Glomerular visceral epithelial cell (primary cell): ENCODE measurements around the gene NOL7.

Experiments used
- DNase-seq: peaks from one replicate; pipeline ENCODE4 v3.0.0-alpha.2; 2016; ENCODE audit errors: extremely low spot score

NOL7 gene

GRCh38 chr6:13597073-13597472, 18.1 kb upstream of the NOL7 start:
- DNase-seq: no peak

GRCh38 chr6:13600036-13600435, 15.1 kb upstream of the NOL7 start:
- no peak for DNase-seq

GRCh38 chr6:13604135-13604534, 11.0 kb upstream of the NOL7 start:
- no peak for DNase-seq

GRCh38 chr6:13604546-13605416, 10.4 kb upstream of the NOL7 start:
- DNase-seq: no peak

- no peak for DNase-seq
These were observed 9.5 kb upstream of the NOL7 start for GRCh38 chr6:13605634-13606033.

GRCh38 chr6:13611715-13612114, 3.4 kb upstream of the NOL7 start:
- no peak for DNase-seq

- DNase-seq: no peak
These were observed 2.0 kb upstream of the NOL7 start for GRCh38 chr6:13613029-13613594.

GRCh38 chr6:13614126-13614925, 809 bp upstream of the NOL7 start:
- peak; percentile 55 for DNase-seq

- DNase-seq: peak; percentile 45
These were observed 621 bp downstream of the NOL7 start for GRCh38 chr6:13615792-13616120.

- no peak for DNase-seq
These were observed 1.9 kb downstream of the NOL7 start for GRCh38 chr6:13617066-13617465.

GRCh38 chr6:13624871-13625288, 9.7 kb downstream of the NOL7 start:
- DNase-seq: peak; percentile 37

GRCh38 chr6:13629459-13630116, 14.5 kb downstream of the NOL7 start:
- no peak for DNase-seq

- no peak for DNase-seq
These were observed 15.4 kb downstream of the NOL7 start for GRCh38 chr6:13630499-13630898.

- no peak for DNase-seq
These were observed 18.2 kb downstream of the NOL7 start for GRCh38 chr6:13633343-13633742.

- DNase-seq: no peak
These were observed 21.0 kb downstream of the NOL7 start for GRCh38 chr6:13635948-13636658.

GRCh38 chr6:13638014-13638413, 22.9 kb downstream of the NOL7 start:
- DNase-seq: no peak

- DNase-seq: no peak
These were observed 23.5 kb downstream of the NOL7 start for GRCh38 chr6:13638626-13639025.

GRCh38 chr6:13641315-13641714, 26.2 kb downstream of the NOL7 start:
- no peak for DNase-seq

GRCh38 chr6:13643125-13643524, 28.0 kb downstream of the NOL7 start:
- no peak for DNase-seq

- DNase-seq: no peak
These were observed 33.7 kb downstream of the NOL7 start for GRCh38 chr6:13648850-13649249.

- no peak for DNase-seq
These were observed 34.3 kb downstream of the NOL7 start for GRCh38 chr6:13649393-13649792.

GRCh38 chr6:13653296-13653695, 38.2 kb downstream of the NOL7 start:
- no peak for DNase-seq
